SU-DHL-6 (cell line): ENCODE results near the gene CAPN12.

ENCODE experiments used
- H2AFZ ChIP-seq: fragments of 200-600 bp; sonication (generic); 2 replicates; pipeline ENCODE4 v1.6.1; 2014; ENCODE audit warnings: low read depth, mild to moderate bottlenecking, moderate library complexity, mixed read lengths, antibody characterized with exemption, low read length; ENCODE audit not compliant: severe bottlenecking
- H3F3A ChIP-seq: fragments of 200-600 bp; shearing (Covaris generic); 2 replicates; pipeline ENCODE4 v1.6.0; 2016; ENCODE audit warnings: antibody characterized with exemption, mild to moderate bottlenecking; ENCODE audit not compliant: insufficient read depth
- H3K27ac ChIP-seq: fragments of 200-600 bp; sonication (generic); 2 replicates; pipeline ENCODE4 v1.5.1; 2016; ENCODE audit warnings: low read depth, mild to moderate bottlenecking, low read length, moderate library complexity, mixed read lengths
- H3K27me3 ChIP-seq: fragments of 200-600 bp; sonication (generic), shearing (Covaris generic); 2 replicates; pipeline ENCODE4 v1.6.0; 2014; ENCODE audit warnings: mild to moderate bottlenecking, low read length
- H3K36me3 ChIP-seq: fragments of 200-600 bp; sonication (generic); 2 replicates; pipeline ENCODE4 v1.6.1; 2014; ENCODE audit warnings: mild to moderate bottlenecking, low read length, mixed read lengths
- H3K4me2 ChIP-seq: fragments of 300-600, 200-600 bp; shearing (Covaris generic), sonication (generic); 2 replicates; pipeline ENCODE4 v1.6.0; 2014; ENCODE audit warnings: low read length, low read depth, mild to moderate bottlenecking; ENCODE audit not compliant: poor library complexity, severe bottlenecking
- H3K4me3 ChIP-seq: fragments of 200-600 bp; sonication (generic); 2 replicates; pipeline ENCODE4 v1.5.1; 2014; ENCODE audit warnings: antibody characterized with exemption, low read length, mild to moderate bottlenecking, mixed read lengths; ENCODE audit not compliant: insufficient read depth, poor library complexity, severe bottlenecking
- H3K79me2 ChIP-seq: fragments of 200-600 bp; sonication (generic); 2 replicates; pipeline ENCODE4 v1.6.1; 2014; ENCODE audit warnings: mild to moderate bottlenecking, low read length, moderate library complexity; ENCODE audit not compliant: insufficient read depth
- H3K9ac ChIP-seq: fragments of 200-600 bp; sonication (generic); 2 replicates; pipeline ENCODE4 v1.7.0; 2014; ENCODE audit warnings: mild to moderate bottlenecking, low read length
- H3K9me2 ChIP-seq: fragments of 200-600 bp; sonication (generic); replicated peaks from 2 replicates; pipeline ENCODE4 v1.6.1; 2014; ENCODE audit warnings: low read length; ENCODE audit not compliant: insufficient read depth
- H3K9me3 ChIP-seq: fragments of 200-600 bp; sonication (generic); 2 replicates; pipeline ENCODE4 v1.6.1; 2014; ENCODE audit warnings: low read length, mixed read lengths; ENCODE audit not compliant: insufficient read depth
- H4K20me1 ChIP-seq: fragments of 200-600 bp; sonication (generic); 2 replicates; pipeline ENCODE4 v1.6.1; 2014; ENCODE audit warnings: low read depth, mild to moderate bottlenecking, antibody characterized with exemption, low read length, moderate library complexity, mixed read lengths
- CTCF ChIP-seq: fragments of 200-600 bp; sonication (generic); IDR thresholded peaks from one replicate; pipeline ENCODE4 v1.5.1; 2017; ENCODE audit warnings: antibody characterized with exemption, mild to moderate bottlenecking, low read length, moderate library complexity; ENCODE audit not compliant: insufficient read depth, poor library complexity, severe bottlenecking
- EZH2phosphoT487 ChIP-seq: fragments of 200-600 bp; sonication (generic), shearing (Covaris generic); conservative IDR thresholded peaks from 2 replicates; pipeline ENCODE4 v1.6.1; 2018; ENCODE audit warnings: mild to moderate bottlenecking, antibody characterized with exemption, low read length, moderate library complexity, mixed read lengths

CAPN12 gene

GRCh38 chr19:38686530-38686888, 57.8 kb downstream of the CAPN12 start:
- no peaks in the 10 kb centered on the region for H3K9me3 ChIP-seq
- H3K27me3 ChIP-seq, result no peaks in the 10 kb centered on the region
- no peaks in the 10 kb centered on the region for H3K36me3 ChIP-seq
- no peak overlapping the region for H3K27ac ChIP-seq
- no peaks in the 10 kb centered on the region for H3F3A ChIP-seq
- H3K9ac ChIP-seq, result no peak overlapping the region
- H3K4me3 ChIP-seq, result no peak overlapping the region
- no peaks in the 10 kb centered on the region for H3K9me2 ChIP-seq
- H3K79me2 ChIP-seq, result peaks cover 80% of the 10 kb centered on the region
- peaks cover 4% of the 10 kb centered on the region for H4K20me1 ChIP-seq
- TF ChIP-seq CTCF (no peak), EZH2phosphoT487 (no peak)
- H2AFZ ChIP-seq, result no peak overlapping the region
- H3K4me2 ChIP-seq, result no peak overlapping the region

- no peak overlapping the region for H3K4me2 ChIP-seq
- no peaks in the 10 kb centered on the region for H3K27me3 ChIP-seq
- no peak overlapping the region for H3K27ac ChIP-seq
- no peak overlapping the region; the same call in 1 of the 2 replicates for H3K9ac ChIP-seq
- H3K9me3 ChIP-seq, result no peaks in the 10 kb centered on the region
- no peak overlapping the region for H3K4me3 ChIP-seq
- no peaks in the 10 kb centered on the region for H3F3A ChIP-seq
- no peak overlapping the region for H2AFZ ChIP-seq
- H3K36me3 ChIP-seq, result no peaks in the 10 kb centered on the region
- TF ChIP-seq EZH2phosphoT487 (no peak), CTCF (no peak)
- H3K9me2 ChIP-seq, result no peaks in the 10 kb centered on the region
- peaks cover 83% of the 10 kb centered on the region for H3K79me2 ChIP-seq
- H4K20me1 ChIP-seq, result peaks cover 4% of the 10 kb centered on the region
Observed at GRCh38 chr19:38685666-38686529, 58.4 kb downstream of the CAPN12 start.

GRCh38 chr19:38684862-38685665, 59.2 kb downstream of the CAPN12 start:
- Histone ChIP-seq H3K9ac (no peak overlapping the region; the same call in 1 of the 2 replicates), H4K20me1 (peaks cover 4% of the 10 kb centered on the region), H3K27ac (no peak overlapping the region), H3F3A (no peaks in the 10 kb centered on the region), H3K9me3 (no peaks in the 10 kb centered on the region), H3K36me3 (no peaks in the 10 kb centered on the region), H3K9me2 (no peaks in the 10 kb centered on the region), H3K27me3 (no peaks in the 10 kb centered on the region), H3K4me2 (no peak overlapping the region), H3K4me3 (no peak overlapping the region), H2AFZ (no peak overlapping the region), H3K79me2 (peaks cover 90% of the 10 kb centered on the region)
- TF ChIP-seq CTCF (no peak), EZH2phosphoT487 (no peak)
